Sigmoid colon (tissue), 7 donors: ENCODE measurements around the gene TBC1D22A. TPM values are rescaled to one million over a fixed set of nuclear protein-coding genes. Genes with fewer than 3 reads are reported as not detected.

Experiments
- DNase-seq: peaks from one replicate; pipeline ENCODE4 v3.0.0-alpha.2; 2019
- H3K27ac ChIP-seq, 4 donors: fragments of 200-600 bp; sonication (generic); one replicate each; pipeline ENCODE4 v1.5.1; 2016 to 2019; ENCODE audit warnings: mild to moderate bottlenecking in 1 of 4
- H3K27me3 ChIP-seq, 3 donors: fragments of 200-600 bp; sonication (generic); one replicate each; pipeline ENCODE4 v1.5.1; 2019; ENCODE audit warnings: mild to moderate bottlenecking in 1 of 3
- H3K36me3 ChIP-seq, 4 donors: fragments of 200-600 bp; sonication (generic); one replicate each; pipeline ENCODE4 v1.5.1; 2016 to 2019
- H3K4me1 ChIP-seq, 4 donors: fragments of 200-600 bp; sonication (generic); one replicate each; pipeline ENCODE4 v1.5.1; 2017 to 2019
- H3K4me3 ChIP-seq, 4 donors: fragments of 200-600 bp; sonication (generic); one replicate each; pipeline ENCODE4 v1.5.1; 2017 to 2019; ENCODE audit warnings: mild to moderate bottlenecking in 2 of 4, moderate library complexity in 1 of 4
- H3K9me3 ChIP-seq, 4 donors: fragments of 200-600 bp in 3 of 4; sonication (generic) in 3 of 4; one replicate each; pipeline versions ENCODE4 v1.5.1 to v1.6.1; 2013 to 2019
- CTCF ChIP-seq, 4 experiments: fragments of 450-650 bp in 3 of 4; fragments of 200-600 bp in 1 of 4; IDR thresholded peaks; one replicate each; pipeline ENCODE4 v1.5.1; 2016 to 2019; ENCODE audit warnings: antibody characterized with exemption in 4 of 4, mild to moderate bottlenecking in 3 of 4, moderate library complexity in 2 of 4
- EP300 ChIP-seq, 4 donors: sonication (generic); formaldehyde crosslinking; IDR thresholded peaks; one replicate each; pipeline ENCODE4 v1.6.1; 2017; ENCODE audit warnings: antibody characterized with exemption in 4 of 4
- POLR2A ChIP-seq, 2 donors: fragments of 450-650 bp; IDR thresholded peaks; one replicate each; pipeline ENCODE4 v1.6.1; 2016; ENCODE audit warnings: antibody characterized with exemption in 2 of 2, mild to moderate bottlenecking in 2 of 2, moderate library complexity in 2 of 2
- POLR2AphosphoS5 ChIP-seq, 4 donors: sonication (generic); formaldehyde crosslinking; IDR thresholded peaks; one replicate each; pipeline ENCODE4 v1.6.1; 2017; ENCODE audit warnings: antibody characterized with exemption in 4 of 4
- WGBS, 2 donors: extraction: QIAGEN DNeasy Blood & Tissue Kit; methylation state at CpG; one replicate each; pipeline ENCODE4 v1.1.7; 2013; 5-methylcytosine and 5-hydroxymethylcytosine counted together
- intact Hi-C: fragments of 100-400 bp; cut with DNase I; formaldehyde crosslinking; loops from one replicate; pipeline ENCODE4 v1.15.1; 2023
- polyA plus RNA-seq, 3 donors: library from polyadenylated mRNA; stranded (reverse); fragments of 200-250 nt; gene quantifications; one replicate each; pipeline ENCODE4 v1.2.3, GENCODE V29; 2013
- total RNA-seq, 4 donors: library from RNA; depleted of rRNA; stranded (reverse); fragments of >200 nt; gene quantifications; one replicate each; pipeline ENCODE4 v1.1.0, GENCODE V29; 2016
- donor health status: healthy with polysubstance abuse.
- donor health status: Bipolar disorder and iron deficiency.
- donor health status: healthy.

The TBC1D22A gene
- total and polyA plus RNA-seq, 7 donors: 13.6 to 34.6 (median 14.3) TPM

GRCh38 chr22:46830841-46831240, 68.4 kb downstream of the TBC1D22A start:
- H3K27ac ChIP-seq: peak overlapping the region in 3 of 4 donors; percentile 46 to 83 (median 80)

GRCh38 chr22:46833228-46833627, 70.8 kb downstream of the TBC1D22A start:
- no peak for DNase-seq
- intact Hi-C loops: loop anchor here (10.0 kb wide), 1 partner anchor 322 kb away; no protein-coding TSS in a partner anchor
- TF ChIP-seq EP300 (IDR thresholded peaks at IDR 0.05): no peak
- TF ChIP-seq CTCF (IDR thresholded peaks at IDR 0.05): no peak
- TF ChIP-seq POLR2A (IDR thresholded peaks at IDR 0.05): no peak
- TF ChIP-seq POLR2AphosphoS5 (IDR thresholded peaks at IDR 0.05): no peak
- H3K27ac ChIP-seq: no peak overlapping the region
- H3K4me3 ChIP-seq: no peak overlapping the region
- no peaks in the 10 kb centered on the region for H3K27me3 ChIP-seq
- H3K4me1 ChIP-seq: peaks cover 0 to 34% (median 33%) of the 10 kb centered on the region in 4 donors
- H3K36me3 ChIP-seq: no peaks in the 10 kb centered on the region
- WGBS, 2 donors: 88% methylated on average over 6 of the region's 6 CpGs
- H3K9me3 ChIP-seq: no peaks in the 10 kb centered on the region

More at GRCh38 chr22:46830841-46831240, 68.4 kb downstream of the TBC1D22A start:
- DNase-seq: no peak
- 90 to 95% methylated on average over 8 of the region's 8 CpGs for WGBS, 2 donors
- peaks cover 0 to 38% (median 34%) of the 10 kb centered on the region in 4 donors for H3K4me1 ChIP-seq
- intact Hi-C loops: loop anchor here (10.0 kb wide), 1 partner anchor 324 kb away; no protein-coding TSS in a partner anchor
- no peaks in the 10 kb centered on the region for H3K27me3 ChIP-seq
- no peak overlapping the region for H3K4me3 ChIP-seq
- no peaks in the 10 kb centered on the region for H3K36me3 ChIP-seq
- H3K9me3 ChIP-seq: no peaks in the 10 kb centered on the region
- TF ChIP-seq EP300 (IDR thresholded peaks at IDR 0.05): no peak
- TF ChIP-seq POLR2A (IDR thresholded peaks at IDR 0.05): no peak

GRCh38 chr22:46834021-46834737, 71.7 kb downstream of the TBC1D22A start:
- Histone ChIP-seq H3K27me3 (no peaks in the 10 kb centered on the region), H3K36me3 (no peaks in the 10 kb centered on the region), H3K4me1 (peaks cover 0 to 24% (median 23%) of the 10 kb centered on the region in 4 donors), H3K9me3 (no peaks in the 10 kb centered on the region), H3K27ac (no peak overlapping the region), H3K4me3 (no peak overlapping the region)
- no peak for TF ChIP-seq EP300 (IDR thresholded peaks at IDR 0.05)
- no peak for TF ChIP-seq CTCF (IDR thresholded peaks at IDR 0.05)
- TF ChIP-seq POLR2A (IDR thresholded peaks at IDR 0.05): no peak
- TF ChIP-seq POLR2AphosphoS5 (IDR thresholded peaks at IDR 0.05): no peak
- intact Hi-C loops: loop anchor here (10.0 kb wide), 1 partner anchor 321 kb away; no protein-coding TSS in a partner anchor
- DNase-seq: no peak
- WGBS, 2 donors: 99 to 100% methylated on average over 1 of the region's 1 CpG

- no peak overlapping the region for H3K27ac ChIP-seq
- DNase-seq: no peak
- no peaks in the 10 kb centered on the region for H3K9me3 ChIP-seq
- intact Hi-C loops: loop anchor here (10.0 kb wide), 1 partner anchor 320 kb away; no protein-coding TSS in a partner anchor
- no peak for TF ChIP-seq POLR2A (IDR thresholded peaks at IDR 0.05)
- TF ChIP-seq EP300 (IDR thresholded peaks at IDR 0.05): no peak
- TF ChIP-seq CTCF (IDR thresholded peaks at IDR 0.05): no peak
- no peak for TF ChIP-seq POLR2AphosphoS5 (IDR thresholded peaks at IDR 0.05)
- 97 to 98% methylated on average over 2 of the region's 2 CpGs for WGBS, 2 donors
- no peak overlapping the region for H3K4me3 ChIP-seq
- H3K27me3 ChIP-seq: no peaks in the 10 kb centered on the region
- no peaks in the 10 kb centered on the region for H3K36me3 ChIP-seq
- peaks cover 0 to 13% (median 12%) of the 10 kb centered on the region in 4 donors for H3K4me1 ChIP-seq
These were observed 72.8 kb downstream of the TBC1D22A start for GRCh38 chr22:46835288-46835687.

- TF ChIP-seq CTCF (IDR thresholded peaks at IDR 0.05): no peak
- no peak for TF ChIP-seq POLR2AphosphoS5 (IDR thresholded peaks at IDR 0.05)
- no peak for TF ChIP-seq POLR2A (IDR thresholded peaks at IDR 0.05)
- no peak for TF ChIP-seq EP300 (IDR thresholded peaks at IDR 0.05)
- intact Hi-C loops: loop anchor here (10.0 kb wide), 1 partner anchor 319 kb away; no protein-coding TSS in a partner anchor
- no peaks in the 10 kb centered on the region for H3K27me3 ChIP-seq
- peaks cover 0 to 9% (median 8%) of the 10 kb centered on the region in 4 donors for H3K4me1 ChIP-seq
- H3K27ac ChIP-seq: no peak overlapping the region
- WGBS, 2 donors: 97 to 99% methylated on average over 2 of the region's 2 CpGs
- no peaks in the 10 kb centered on the region for H3K9me3 ChIP-seq
- DNase-seq: no peak
- no peak overlapping the region for H3K4me3 ChIP-seq
- no peaks in the 10 kb centered on the region for H3K36me3 ChIP-seq
These were observed 73.2 kb downstream of the TBC1D22A start for GRCh38 chr22:46835693-46836092.
